GM12872 (cell line): ENCODE results near the gene PRICKLE1.

ENCODE experiments used
- CTCF ChIP-seq: IDR thresholded peaks from 3 replicates; pipeline ENCODE4 v1.5.1; 2011; ENCODE audit warnings: low read depth, mild to moderate bottlenecking, low read length, moderate library complexity; ENCODE audit not compliant: insufficient read depth

The PRICKLE1 gene

GRCh38 chr12:42507565-42507964 lies 82.0 kb downstream of the PRICKLE1 start:
- TF ChIP-seq CTCF: no peak

- TF ChIP-seq CTCF: no peak
Measured at GRCh38 chr12:42507081-42507480, 82.5 kb downstream of the PRICKLE1 start.

GRCh38 chr12:42504049-42504448 lies 85.5 kb downstream of the PRICKLE1 start:
- TF ChIP-seq CTCF: no peak

GRCh38 chr12:42502682-42503081 lies 86.9 kb downstream of the PRICKLE1 start:
- no peak for TF ChIP-seq CTCF

GRCh38 chr12:42498549-42499247 lies 90.8 kb downstream of the PRICKLE1 start:
- TF ChIP-seq CTCF: no peak

- TF ChIP-seq CTCF: no peak
Measured at GRCh38 chr12:42496886-42497285, 92.7 kb downstream of the PRICKLE1 start.

- no peak for TF ChIP-seq CTCF
Measured at GRCh38 chr12:42495244-42495643, 94.3 kb downstream of the PRICKLE1 start.
